Muscle of arm (tissue), 12 donors: ENCODE data around the gene REEP2. TPM values are rescaled to one million over a fixed set of nuclear protein-coding genes. Genes with fewer than 3 reads are reported as not detected.

ENCODE experiments used
- DNase-seq: peaks from one replicate; pipeline ENCODE4 v3.0.0-alpha.2; 2013
- polyA plus RNA-seq, 12 donors: library from polyadenylated mRNA; unstranded; fragments of 120-200 nt; gene quantifications; one replicate each; pipeline ENCODE4 v1.2.1, GENCODE V29; 2013; ENCODE audit not compliant: insufficient read length in 12 of 12

Gene REEP2
- polyA plus RNA-seq, 12 donors, result 10.6 to 35.2 (median 15.8) TPM; not detected in 1

GRCh38 chr5:138492560-138493045 is 53.7 kb downstream of the REEP2 start:
- no peak for DNase-seq

- DNase-seq, result no peak
Measured at GRCh38 chr5:138495351-138495750, 56.5 kb downstream of the REEP2 start.

Other genes starting within 250 kb of the REEP2 start
- 10 to 100 TPM in 11 of 12 donors, not detected in 1; 23.0 to 47.7 (median 39.7) TPM for gene CDC23, start 225.7 kb upstream of the REEP2 start, polyA plus RNA-seq
- 10 to 100 TPM in 2 of 12 donors, 1 to 10 TPM in 8, not detected in 2; 2.7 to 16.3 (median 5.1) TPM for gene GFRA3, start 164.4 kb upstream of the REEP2 start, polyA plus RNA-seq
- 10 to 100 TPM in 1 of 12 donors, 1 to 10 TPM in 10, not detected in 1; 1.9 to 13.0 (median 4.2) TPM for gene CDC25C, start 107.3 kb upstream of the REEP2 start, polyA plus RNA-seq
- gene FAM53C, start 100.8 kb upstream of the REEP2 start, polyA plus RNA-seq, result 10 to 100 TPM in 11 of 12 donors, not detected in 1; 32.5 to 56.7 (median 40.6) TPM
- 10 to 100 TPM in 11 of 12 donors, not detected in 1; 41.3 to 74.2 (median 64.8) TPM for gene KDM3B, start 86.4 kb upstream of the REEP2 start, polyA plus RNA-seq
- gene EGR1, start 26.4 kb downstream of the REEP2 start, polyA plus RNA-seq, result 1,000 to 10,000 TPM in 1 of 12 donors, 100 to 1,000 TPM in 11; 107 to 2,227 (median 335) TPM
- 10 to 100 TPM in 11 of 12 donors, not detected in 1; 33.8 to 57.1 (median 52.4) TPM for gene ETF1, start 104.2 kb downstream of the REEP2 start, polyA plus RNA-seq
- 100 to 1,000 TPM in 11 of 12 donors, not detected in 1; 126 to 225 (median 161) TPM for gene HSPA9, start 136.3 kb downstream of the REEP2 start, polyA plus RNA-seq